ENCODE measurements around the gene SUPT3H. TPM values are rescaled to one million over a fixed set of nuclear protein-coding genes. Genes with fewer than 3 reads are reported as not detected.

SUPT3H gene
- total RNA-seq, 3 donors from 2014 or later = 6.9 to 15.1 (median 13.6) TPM

DNA sequence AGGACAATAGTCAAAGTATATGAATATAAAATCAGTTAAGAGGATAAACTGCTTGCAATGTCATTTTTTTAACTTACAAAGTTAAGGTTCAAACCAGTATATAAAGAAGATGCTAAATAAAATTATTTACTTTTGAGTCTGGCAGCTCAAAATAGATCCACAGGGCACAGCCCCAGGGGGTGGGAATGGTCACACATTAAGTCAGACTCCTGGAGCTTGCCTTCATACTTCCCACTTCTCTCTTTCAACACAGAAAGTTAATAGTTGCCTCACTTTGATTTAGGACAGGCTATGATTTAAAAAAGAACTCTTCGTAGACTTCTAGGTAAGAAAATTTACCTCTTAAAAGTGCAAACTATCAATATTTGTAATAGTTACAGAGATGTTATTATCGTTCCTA is 207.9 kb downstream of the SUPT3H start:
- Histone ChIP-seq H3K27me3 (no peaks in the 10 kb centered on the region), H3K4me3 (no peak overlapping the region), H3K36me3 (no peaks in the 10 kb centered on the region), H3K27ac (no peak overlapping the region), H3K9me3 (no peaks in the 10 kb centered on the region), H3K4me1 (no peaks in the 10 kb centered on the region)
- no peak for DNase-seq (ENCODE audit: low spot score in 2 of 2)
- TF ChIP-seq POLR2AphosphoS5 (IDR thresholded peaks at IDR 0.05) (no peak), POLR2A (IDR thresholded peaks at IDR 0.05) (no peak)
- TF ChIP-seq, protein P1, sequence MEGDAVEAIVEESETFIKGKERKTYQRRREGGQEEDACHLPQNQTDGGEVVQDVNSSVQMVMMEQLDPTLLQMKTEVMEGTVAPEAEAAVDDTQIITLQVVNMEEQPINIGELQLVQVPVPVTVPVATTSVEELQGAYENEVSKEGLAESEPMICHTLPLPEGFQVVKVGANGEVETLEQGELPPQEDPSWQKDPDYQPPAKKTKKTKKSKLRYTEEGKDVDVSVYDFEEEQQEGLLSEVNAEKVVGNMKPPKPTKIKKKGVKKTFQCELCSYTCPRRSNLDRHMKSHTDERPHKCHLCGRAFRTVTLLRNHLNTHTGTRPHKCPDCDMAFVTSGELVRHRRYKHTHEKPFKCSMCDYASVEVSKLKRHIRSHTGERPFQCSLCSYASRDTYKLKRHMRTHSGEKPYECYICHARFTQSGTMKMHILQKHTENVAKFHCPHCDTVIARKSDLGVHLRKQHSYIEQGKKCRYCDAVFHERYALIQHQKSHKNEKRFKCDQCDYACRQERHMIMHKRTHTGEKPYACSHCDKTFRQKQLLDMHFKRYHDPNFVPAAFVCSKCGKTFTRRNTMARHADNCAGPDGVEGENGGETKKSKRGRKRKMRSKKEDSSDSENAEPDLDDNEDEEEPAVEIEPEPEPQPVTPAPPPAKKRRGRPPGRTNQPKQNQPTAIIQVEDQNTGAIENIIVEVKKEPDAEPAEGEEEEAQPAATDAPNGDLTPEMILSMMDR (IDR thresholded peaks at IDR 0.05) = no peak
- intact Hi-C loops (cut with DNase I; ENCODE audit: low total_unique reads) = no loop called here

DNA sequence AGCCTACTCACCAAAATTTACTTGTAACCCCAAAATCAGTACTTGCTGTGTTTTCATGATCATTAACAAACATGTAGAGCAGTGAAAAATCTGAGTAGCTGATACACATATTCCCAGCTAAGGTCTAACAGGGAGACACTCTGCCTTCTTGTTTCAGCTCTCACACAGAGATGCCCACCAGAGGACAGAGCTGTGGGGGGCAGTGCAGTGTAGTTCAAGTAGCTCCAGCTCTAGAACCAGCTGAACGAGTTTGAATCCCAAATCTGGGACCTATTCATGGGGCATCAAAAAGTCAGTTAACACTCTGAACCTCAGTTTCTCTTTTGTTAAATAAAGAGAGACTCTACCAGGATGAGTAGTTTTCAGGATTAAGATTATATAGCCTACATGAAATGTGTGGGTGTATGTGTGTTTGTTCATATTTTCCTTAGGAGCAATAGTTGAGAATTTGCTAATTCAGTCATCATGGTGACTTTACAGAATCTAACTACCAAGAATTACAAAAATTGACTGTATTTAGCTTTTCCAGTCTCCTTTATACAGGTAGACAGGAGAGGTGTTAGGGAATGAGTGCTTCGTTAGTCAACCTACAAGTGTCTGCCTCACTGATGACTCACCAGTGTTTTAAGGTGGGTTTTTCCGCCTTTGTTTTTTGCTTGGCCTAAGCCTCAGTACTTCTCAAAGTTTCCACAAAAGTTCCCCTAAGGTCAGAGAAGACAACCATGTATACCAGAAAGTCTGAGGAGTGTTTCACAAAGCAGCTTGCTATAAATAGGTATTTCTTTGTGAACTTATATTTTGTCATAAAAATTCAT is 213.6 kb downstream of the SUPT3H start:
- no peak overlapping the region for H3K4me3 ChIP-seq
- TF ChIP-seq POLR2AphosphoS5 (IDR thresholded peaks at IDR 0.05) (no peak), POLR2A (IDR thresholded peaks at IDR 0.05) (no peak)
- TF ChIP-seq, protein P1 (IDR thresholded peaks at IDR 0.05) = no peak
- no peaks in the 10 kb centered on the region for H3K9me3 ChIP-seq
- H3K27ac ChIP-seq = no peak overlapping the region
- intact Hi-C loops (cut with DNase I; ENCODE audit: low total_unique reads) = no loop called here
- H3K36me3 ChIP-seq = no peaks in the 10 kb centered on the region
- no peaks in the 10 kb centered on the region for H3K27me3 ChIP-seq
- DNase-seq (ENCODE audit: low spot score in 2 of 2) = no peak
- H3K4me1 ChIP-seq = no peaks in the 10 kb centered on the region

DNA sequence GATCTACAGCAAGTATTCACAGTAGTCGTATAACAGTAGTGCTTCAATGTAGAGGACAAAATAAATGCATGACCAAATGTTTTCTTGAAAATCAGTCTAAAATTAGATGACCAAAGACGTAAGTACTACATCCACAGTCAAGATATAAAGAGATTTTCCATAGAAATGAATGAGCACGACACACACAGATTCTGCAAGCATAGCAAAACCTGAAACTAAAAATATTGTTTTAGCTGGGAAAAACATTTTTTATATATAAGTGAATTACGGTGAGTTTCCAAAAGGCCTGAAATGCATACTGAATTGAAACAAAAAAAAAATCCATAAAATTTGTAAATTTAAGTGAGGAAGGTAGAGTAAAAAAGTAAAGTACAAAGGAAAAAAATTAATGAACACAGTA is 217.4 kb downstream of the SUPT3H start:
- Histone ChIP-seq H3K36me3 (no peaks in the 10 kb centered on the region), H3K9me3 (no peaks in the 10 kb centered on the region), H3K27me3 (no peaks in the 10 kb centered on the region), H3K4me3 (no peak overlapping the region), H3K27ac (no peak overlapping the region), H3K4me1 (no peaks in the 10 kb centered on the region)
- intact Hi-C loops (cut with DNase I; ENCODE audit: low total_unique reads) = no loop called here
- DNase-seq (ENCODE audit: low spot score in 2 of 2) = no peak
- TF ChIP-seq, protein P1 (IDR thresholded peaks at IDR 0.05) = no peak
- TF ChIP-seq POLR2AphosphoS5 (IDR thresholded peaks at IDR 0.05) (no peak), POLR2A (IDR thresholded peaks at IDR 0.05) (no peak)

DNA sequence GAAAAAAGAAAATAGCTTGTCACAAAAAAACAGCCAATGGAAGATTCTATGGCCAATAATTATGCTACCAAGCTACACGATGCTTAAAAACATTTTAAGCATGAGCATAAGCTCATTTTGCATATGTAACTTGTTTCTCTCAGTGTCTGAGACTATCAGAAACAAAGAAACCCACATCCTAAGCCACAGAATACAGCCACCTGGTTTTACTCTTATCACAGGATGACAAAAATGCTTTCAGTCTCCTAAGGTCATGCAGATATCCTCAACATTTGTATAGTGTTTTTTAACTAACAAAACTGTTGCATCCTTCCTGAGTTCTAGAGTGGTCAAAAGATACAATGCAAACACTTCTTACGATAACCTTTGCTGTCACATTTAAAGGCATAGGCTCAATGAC is 221.7 kb downstream of the SUPT3H start:
- H3K36me3 ChIP-seq = no peaks in the 10 kb centered on the region
- TF ChIP-seq, protein P1 (IDR thresholded peaks at IDR 0.05) = no peak
- intact Hi-C loops (cut with DNase I; ENCODE audit: low total_unique reads) = no loop called here
- H3K9me3 ChIP-seq = no peaks in the 10 kb centered on the region
- H3K4me1 ChIP-seq = no peaks in the 10 kb centered on the region
- no peak overlapping the region for H3K4me3 ChIP-seq
- no peak for DNase-seq (ENCODE audit: low spot score in 2 of 2)
- no peaks in the 10 kb centered on the region for H3K27me3 ChIP-seq
- H3K27ac ChIP-seq = no peak overlapping the region

DNA sequence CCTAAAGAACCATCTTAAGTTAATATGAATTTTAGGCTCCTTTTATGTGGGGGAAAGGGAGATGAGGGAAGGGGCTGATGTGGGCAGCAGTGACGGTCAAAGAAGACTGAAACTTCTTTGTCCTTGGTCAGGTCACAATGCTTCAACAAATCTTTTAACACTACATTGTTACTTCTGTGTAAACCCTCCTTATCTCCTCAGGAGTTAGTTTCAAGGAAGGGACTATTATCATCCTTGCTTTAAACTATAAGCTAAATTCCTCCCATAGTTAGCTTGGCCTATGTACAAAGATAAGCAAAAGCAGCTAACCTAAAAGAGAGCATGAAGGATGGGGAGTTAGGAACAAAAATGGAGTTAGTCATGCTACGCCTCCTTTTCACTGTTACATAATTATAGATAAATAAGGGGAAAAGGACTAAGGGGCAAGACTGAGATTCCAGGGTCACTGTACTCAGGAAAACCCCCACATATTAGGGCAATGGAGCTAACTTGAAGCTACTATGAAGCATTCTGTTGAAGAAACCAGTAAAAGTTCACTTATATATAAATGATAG is 222.3 kb downstream of the SUPT3H start:
- H3K9me3 ChIP-seq = no peaks in the 10 kb centered on the region
- no peak for TF ChIP-seq POLR2AphosphoS5 (IDR thresholded peaks at IDR 0.05)
- TF ChIP-seq, protein P1 (IDR thresholded peaks at IDR 0.05) = no peak
- TF ChIP-seq POLR2A (IDR thresholded peaks at IDR 0.05) = no peak
- no peak overlapping the region for H3K27ac ChIP-seq
- H3K4me1 ChIP-seq = no peaks in the 10 kb centered on the region
- DNase-seq (ENCODE audit: low spot score in 2 of 2) = no peak
- no peaks in the 10 kb centered on the region for H3K36me3 ChIP-seq
- no peaks in the 10 kb centered on the region for H3K27me3 ChIP-seq
- intact Hi-C loops (cut with DNase I; ENCODE audit: low total_unique reads) = no loop called here
- no peak overlapping the region for H3K4me3 ChIP-seq

Data from breast epithelium (tissue), 4 donors.